Stimulated activated CD4-positive, alpha-beta T cell treated with anti-CD3 and anti-CD28 coated beads, Interleukin-4, amount 100 ng/mL, for 4 hours (primary cell): Measurements from ENCODE around the gene MICAL3.

Experiments used
- DNase-seq, 2 experiments: peaks; one replicate each; pipeline ENCODE4 v3.0.0-alpha.2; 2020

MICAL3 gene

DNA sequence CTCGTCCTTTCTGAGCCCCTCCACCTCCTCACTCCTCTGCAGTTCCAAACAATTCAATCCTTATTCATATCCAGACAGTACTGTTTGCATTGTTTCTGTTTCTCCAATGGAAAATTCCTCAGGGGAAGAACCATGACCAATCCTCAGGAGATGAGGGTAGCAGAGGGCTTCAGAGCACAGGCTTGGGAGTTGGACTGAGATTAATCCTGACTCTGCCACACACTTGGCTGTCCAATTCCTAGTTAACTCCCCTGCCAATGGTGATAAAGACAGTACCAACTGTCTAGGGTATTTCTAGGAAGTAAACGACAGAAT is 58.0 kb downstream of the MICAL3 start:
- no peak for DNase-seq

DNA sequence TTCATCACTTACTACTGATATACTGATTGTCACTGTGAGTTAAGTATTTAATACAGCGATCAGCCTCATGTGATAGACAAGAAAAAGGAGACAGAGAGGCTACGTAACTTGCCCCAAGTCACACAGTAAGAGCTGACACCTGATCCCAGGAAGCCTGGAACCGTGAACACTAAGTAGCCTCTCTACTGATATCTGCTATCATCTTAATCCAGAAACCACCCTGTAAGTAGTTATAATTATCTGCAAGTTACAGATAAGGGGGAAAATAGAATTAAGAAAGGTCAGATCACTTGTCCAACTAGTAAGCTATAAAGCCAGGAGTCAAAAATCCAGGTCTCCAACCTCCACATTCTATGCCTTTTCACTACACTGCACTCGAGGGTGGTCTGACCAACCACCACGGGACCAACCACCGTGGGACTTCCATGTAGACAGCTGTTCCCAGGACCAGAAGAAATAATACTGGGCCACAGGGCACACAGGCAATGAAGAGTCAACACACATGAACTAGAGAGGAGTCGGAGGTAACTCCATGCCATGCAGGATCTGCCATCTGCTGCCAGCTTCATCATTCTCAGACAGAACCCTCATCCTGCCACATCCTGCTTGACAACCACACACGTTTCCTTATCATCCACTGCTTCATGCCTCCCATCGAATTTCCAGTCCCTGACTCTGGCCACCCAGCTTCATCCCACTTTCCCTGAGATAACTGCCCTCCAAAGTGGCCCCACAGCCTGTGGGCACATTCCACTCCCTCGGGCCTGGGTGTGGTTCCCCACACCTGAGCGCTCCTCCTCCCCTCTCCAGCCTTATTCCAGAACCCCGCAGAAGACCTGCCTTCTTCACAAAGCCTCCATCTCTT is 58.6 kb downstream of the MICAL3 start:
- no peak for DNase-seq

DNA sequence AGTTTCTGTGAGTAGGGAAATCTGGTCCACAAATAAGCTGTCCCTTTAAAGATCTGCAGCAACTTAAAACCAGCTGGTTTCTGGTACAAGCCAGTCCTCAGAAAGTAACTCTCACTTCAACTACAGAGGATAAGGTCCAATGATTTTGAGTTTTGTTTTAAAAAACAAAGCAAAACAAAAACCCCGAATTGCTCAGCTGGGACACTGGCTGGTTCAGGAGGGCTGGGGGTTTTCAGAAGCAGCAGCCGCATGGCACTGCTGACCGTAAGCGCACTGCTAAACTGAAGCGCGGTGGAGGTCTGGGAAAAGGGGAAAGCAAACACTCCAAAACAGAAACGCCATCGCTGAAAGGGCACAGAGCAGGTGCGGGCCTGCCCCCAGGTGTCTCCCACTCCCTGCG is 59.7 kb downstream of the MICAL3 start:
- no peak for DNase-seq

DNA sequence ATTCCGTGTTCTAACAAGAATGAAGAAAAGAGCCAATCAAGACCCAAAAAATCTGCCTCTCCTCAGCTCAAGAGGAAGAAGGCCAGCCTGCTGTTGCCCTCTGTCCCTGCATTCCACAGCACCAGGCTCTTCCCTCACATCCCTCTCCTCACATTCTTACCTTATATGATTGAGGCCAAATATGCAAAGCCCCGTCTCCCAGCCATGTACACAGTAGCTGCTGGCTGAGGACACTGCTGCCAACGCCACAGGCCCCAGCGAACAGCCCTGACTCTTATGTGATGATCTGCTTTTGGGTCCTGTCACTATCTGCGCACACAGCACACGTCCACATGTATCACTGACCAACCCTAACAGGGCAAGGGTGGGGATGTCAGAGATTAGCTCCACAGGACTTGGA is 60.2 kb downstream of the MICAL3 start:
- DNase-seq = no peak

DNA sequence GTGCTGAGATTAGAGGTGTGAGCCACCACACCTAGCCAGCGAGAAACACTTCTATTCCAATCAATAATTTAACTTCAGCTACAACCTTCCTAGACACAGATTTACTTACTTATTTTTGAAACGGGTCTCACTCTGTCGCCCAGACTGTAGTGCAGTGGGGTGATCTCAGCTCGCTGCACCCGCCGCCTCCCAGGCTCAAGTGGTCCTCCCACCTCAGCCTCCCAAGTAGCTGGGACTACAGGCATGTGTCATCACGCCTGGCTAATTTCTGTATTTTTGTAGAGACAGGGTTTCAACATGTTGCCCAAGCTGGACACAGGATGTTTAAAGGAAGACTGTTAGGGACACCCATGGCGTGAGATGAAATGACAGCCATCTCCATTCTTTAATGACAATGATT is 61.3 kb downstream of the MICAL3 start:
- DNase-seq = no peak

DNA sequence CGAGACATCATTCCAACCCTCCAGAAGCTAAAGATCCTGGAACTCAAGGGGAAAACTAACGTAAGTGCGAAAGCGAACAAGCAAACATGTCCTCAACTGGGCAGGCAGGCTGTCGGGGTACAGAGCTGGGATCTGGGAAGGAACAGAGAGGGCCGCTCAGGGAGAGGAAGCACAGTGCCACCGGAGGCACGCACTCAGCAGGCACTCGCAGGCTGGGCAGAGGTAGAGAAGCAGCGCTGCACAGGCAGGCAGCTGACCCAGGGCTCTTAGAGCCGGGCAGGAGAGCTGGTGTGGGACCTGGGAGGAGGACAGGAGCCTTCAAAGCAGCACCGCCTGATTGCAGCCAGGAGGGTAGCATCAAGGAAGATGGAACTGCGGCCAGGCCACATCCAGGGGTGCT is 62.2 kb downstream of the MICAL3 start:
- no peak for DNase-seq

- DNase-seq = no peak
Measured at GRCh38 chr22:17961446-17961729, 63.0 kb downstream of the MICAL3 start.

DNA sequence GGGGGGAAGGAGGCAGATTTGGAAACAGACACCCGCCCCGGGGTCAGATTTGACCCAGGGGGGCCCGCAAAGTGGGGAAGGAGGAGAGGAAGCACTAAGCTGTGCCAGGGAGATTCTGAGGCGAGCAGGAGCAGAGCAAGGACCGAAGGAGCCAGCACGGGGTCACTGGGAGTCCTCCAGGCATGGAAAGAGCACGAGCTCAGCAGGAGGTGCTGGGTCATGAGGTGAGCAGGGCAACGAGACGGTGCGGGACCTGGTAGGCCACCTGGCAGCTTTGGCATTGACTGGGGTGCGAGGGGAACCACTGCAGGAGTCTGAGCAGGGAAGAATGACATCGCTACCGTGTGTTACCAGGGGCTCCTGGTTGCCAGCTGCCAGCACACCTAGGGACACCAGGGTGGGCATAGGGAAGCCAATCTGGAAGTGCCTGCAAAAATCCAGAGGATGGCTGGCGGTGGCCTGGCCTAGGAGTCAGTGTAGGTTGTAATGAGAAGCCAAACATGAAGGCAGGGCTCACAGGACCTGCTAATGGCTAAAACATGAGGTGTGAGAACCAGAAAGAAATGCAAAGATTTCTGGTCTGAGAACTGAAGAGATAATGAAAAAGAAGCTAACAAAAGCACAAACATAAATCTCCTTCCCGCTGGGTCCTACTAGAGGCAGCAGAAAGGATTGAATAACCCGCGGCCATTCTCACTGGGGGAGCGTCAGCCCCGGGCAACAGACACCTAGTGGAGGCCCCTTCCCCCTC is 63.5 kb downstream of the MICAL3 start:
- DNase-seq = no peak

DNA sequence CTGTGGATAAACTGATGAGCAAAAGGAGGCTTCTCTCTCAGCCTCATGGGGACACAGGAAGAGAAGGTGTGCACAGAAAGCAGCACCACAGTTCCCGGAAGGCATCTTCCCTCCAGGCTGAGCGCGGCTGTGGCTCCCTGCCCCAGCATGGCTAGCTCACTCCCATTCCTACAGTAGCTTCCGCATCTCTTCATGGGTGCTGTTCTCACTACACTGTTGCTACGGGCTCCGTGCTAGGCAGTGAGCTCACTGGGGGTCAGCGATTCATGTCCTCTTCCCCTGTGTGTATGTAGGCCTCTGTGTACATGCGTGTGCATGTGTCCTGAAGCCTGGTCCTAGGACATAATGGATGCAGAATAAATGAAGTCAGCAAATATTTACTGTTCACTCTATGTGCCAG is 64.3 kb downstream of the MICAL3 start:
- DNase-seq = no peak

DNA sequence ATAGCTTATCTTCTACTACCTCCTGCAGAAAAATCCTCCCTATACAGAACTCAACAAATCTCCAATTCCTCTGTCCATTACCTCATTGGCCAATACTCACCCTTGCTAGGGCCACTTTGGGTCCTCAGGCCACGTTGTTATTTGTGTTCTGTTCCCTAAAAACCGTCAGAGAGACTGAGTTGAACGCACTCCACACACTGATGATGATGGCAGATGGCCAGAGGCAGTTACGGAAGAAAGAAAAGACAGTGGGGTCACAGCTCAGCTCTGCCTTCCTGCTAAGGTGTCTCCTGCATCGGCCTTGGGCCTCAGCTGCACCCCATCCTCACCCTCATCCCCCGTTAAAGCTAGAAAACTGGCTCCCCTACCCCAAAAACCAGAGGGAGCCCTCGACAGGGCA is 66.2 kb downstream of the MICAL3 start:
- DNase-seq = no peak

DNA sequence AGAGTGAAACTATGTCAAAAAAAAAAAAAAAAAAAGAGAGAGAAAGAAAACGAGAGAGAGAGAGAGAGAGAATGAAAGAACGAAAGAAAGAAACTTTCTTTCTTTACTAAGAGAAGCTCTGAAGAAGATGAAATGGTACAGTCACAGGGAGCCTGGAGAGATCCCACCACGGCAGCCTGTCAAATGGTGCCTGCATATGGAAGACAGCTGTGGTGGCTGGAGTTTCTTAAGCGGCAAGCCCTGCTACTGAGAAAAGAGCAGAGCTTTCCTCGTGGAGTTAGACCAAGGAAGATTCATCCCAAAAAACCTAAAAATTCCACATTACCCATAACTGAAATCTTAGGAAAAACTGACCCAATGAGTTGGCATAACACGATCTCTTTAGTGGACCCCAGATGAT is 66.7 kb downstream of the MICAL3 start:
- DNase-seq = no peak

DNA sequence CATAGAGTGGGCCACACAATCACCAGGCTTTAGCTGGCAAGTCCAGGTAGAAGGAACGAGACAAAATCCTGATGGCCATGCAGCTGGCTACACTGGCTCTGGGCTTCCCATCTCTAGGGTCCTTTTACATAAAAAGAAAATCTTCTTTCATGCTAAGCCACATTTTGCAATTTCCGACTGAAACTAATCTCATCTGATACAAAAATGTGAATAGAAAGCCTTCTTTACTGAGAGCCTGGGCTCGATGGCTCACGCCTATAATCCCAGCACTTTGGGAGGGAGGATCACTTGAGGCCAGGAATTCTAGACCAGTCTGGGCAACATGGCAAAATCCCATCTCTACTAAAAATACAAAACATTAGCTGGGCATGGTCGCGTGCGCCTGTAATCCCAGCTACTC is 67.2 kb downstream of the MICAL3 start:
- no peak for DNase-seq

GRCh38 chr22:17956630-17957029 is 67.7 kb downstream of the MICAL3 start:
- no peak for DNase-seq

- DNase-seq = no peak
Measured at GRCh38 chr22:17955590-17956379, 68.6 kb downstream of the MICAL3 start.

- no peak for DNase-seq
Measured at GRCh38 chr22:17954860-17955587, 69.3 kb downstream of the MICAL3 start.

DNA sequence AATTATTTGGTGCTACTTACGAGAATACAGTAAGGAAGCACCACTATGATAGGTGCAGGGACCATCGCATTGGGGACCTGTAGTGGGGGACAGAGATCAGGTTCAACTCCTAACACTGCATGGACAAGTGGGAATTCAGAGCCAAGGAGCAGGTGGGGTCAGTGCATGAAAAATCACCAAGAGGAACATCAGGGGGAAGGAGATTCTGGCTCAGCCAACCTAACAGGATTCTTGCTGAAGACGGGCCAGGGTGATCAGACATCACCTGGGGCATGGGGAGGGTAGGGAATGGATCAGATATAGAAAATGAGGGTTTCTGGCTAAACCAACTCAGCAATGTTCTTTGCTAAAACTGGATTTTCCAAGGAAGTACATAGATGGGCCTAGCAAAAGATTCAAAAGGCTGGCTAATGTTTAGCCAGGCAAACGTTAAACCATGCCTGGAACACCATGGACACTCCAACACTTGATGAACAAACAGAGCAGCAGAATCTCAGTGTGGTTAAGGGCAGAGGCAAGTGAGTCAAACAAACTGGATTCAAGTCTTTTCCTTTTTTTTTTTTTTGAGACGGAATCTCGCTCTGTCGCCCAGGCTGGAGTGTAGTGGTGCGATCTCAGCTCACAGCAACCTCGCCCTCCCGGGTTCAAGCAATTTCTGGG is 70.0 kb downstream of the MICAL3 start:
- DNase-seq = no peak

DNA sequence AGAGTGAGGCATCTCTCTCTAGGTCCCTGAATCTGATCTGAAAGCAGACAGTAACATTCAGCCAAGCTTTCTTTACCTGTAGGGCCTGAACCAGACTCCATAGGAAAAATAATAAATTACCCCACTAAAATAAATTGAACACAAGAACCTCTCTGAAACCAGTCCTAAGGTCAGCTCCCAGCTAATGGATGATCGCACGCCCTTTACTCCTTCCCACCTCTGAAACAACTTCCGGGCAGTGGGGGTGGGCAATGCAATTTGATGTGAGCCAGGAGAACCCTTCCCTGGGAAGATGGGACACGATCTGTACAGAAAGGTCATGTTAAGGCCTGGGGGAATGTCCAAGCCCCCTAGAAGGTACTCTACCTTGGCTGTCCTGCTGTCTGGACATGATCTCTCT is 71.2 kb downstream of the MICAL3 start:
- no peak for DNase-seq

DNA sequence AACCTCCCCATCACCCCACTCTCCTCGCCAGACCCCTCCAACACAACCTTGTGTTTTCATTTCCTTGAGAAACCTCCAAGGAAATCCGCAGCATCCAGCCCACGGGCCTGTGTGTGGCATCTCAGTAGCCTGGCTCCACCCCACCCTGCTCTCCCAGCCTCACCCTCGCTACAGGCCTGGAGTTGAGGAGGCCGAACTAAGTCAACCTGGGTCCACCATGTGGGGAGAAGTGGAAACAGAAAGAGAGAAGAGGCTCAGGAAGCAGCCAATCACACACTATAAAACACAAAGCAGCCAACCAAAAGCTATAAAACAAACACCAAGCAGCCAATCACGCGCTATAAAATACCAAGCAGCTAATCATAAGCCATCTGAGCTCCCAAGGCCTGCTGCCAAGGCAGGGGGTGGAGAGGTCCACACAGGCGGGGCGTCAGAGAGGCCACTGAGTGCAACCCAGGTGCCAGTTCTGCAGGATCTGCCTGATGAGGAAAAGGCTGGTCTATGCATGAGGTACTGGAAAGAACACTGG is 72.0 kb downstream of the MICAL3 start:
- no peak for DNase-seq

- no peak for DNase-seq
Measured at GRCh38 chr22:17951315-17951714, 73.0 kb downstream of the MICAL3 start.

- DNase-seq = no peak
Measured at GRCh38 chr22:17950651-17951214, 73.6 kb downstream of the MICAL3 start.

DNA sequence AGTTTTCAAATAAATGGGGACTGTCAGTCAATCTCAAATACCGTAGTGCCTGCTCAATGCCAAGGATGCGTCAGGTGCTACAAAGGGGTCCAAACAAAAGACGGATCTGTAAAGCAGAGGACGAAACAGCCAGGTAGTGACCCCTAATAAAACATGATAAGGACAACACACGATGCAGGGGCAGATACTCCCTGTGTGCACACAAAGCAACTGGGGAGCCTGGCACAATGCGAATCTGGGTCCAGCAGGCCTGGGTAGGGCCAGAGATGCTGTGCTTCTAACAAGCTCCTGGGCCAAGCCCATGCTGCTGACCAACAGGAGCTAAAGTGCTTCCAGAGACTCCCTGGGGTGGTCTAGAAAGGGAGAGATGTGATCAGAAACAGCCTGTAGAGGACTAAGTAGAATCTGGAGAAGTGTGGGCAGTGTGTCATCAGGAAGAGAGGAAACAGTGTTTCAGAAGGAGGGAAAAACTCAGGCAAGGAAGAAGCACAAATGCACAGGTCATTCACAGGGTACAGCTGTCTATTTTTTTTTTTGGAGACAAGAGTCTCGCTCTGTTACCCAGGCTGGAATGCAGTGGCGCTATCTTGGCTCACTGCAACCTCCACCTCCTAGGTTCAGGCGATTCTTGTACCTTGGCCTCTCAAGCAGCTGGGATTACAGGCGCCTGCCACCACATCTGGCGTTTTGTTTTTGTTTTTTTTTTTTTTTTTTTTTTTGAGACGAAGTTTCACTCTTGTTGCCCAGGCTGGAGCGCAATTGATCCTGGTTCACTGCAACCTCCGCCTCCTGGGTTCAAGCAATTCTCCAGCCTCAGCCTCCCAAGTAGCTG is 74.5 kb downstream of the MICAL3 start:
- no peak for DNase-seq
